ENCODE results near the gene SLF2. TPM values are rescaled to one million over a fixed set of nuclear protein-coding genes. Genes with fewer than 3 reads are reported as not detected.
"Not testable (repeated sequence)": the region's sequence is repeated elsewhere in the genome, so short reads cannot be mapped to it uniquely, and the experiment has no call there.

Gene SLF2
- total RNA-seq, 2 experiments from 2014 or later, result 33.5 to 33.9 TPM

DNA sequence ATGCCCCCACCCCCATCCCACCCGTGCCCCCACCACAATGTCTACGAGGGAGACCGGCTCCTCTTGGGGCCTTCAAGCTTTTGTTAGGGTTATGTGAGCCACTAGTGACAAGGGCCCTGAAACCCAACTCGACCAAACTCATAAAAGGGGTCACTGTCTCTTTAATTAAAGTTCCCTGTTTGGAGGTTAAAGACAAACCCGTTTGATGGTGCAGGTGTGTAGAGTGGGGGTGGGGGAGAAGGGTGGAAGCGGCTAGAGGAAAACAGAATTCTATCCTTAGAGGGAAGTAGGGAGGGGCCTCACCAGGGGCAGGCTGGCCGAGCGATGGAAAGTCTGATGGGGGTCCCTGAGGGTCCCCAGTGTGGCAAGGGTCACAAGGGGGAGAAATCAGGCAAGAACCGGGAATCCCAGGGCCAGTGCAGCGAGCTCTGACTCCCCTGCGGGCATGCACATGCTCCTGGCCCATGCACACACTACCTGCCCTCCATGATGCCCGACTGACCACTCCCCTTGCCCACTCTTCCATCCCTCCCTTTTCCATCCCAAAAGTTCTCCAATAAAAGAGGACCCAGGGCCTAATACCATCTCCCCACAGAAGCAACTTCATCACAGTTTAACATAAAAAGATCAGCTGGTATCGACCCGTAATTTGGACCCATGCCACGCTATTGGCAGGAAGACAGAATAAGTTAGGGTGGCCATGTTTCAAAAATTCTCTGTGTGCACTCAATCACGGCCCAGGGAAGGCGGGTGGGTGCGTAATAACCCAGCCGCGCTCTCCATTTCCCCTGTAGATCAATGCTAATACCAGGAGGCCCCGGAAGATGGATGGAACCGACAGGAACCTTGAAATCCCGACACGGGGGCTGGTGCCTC is 35.9 kb upstream of the SLF2 start:
- ChIA-PET CTCF (no interaction called here), POLR2A (no interaction called here)

- CTCF ChIA-PET, result interaction anchor here (1.4 kb wide), 1 partner anchor 395 kb away, joined by 4 read pairs; no protein-coding TSS in a partner anchor
- POLR2A ChIA-PET, result no interaction called here
These were observed 35.3 kb upstream of the SLF2 start for GRCh38 chr10:100877461-100877850.

- ChIA-PET POLR2A (no interaction called here), CTCF (interaction anchor here (0.6 to 1.4 kb wide), 8 partner anchors 25 to 445 kb away, joined by 3 to 5 read pairs (median 3); no protein-coding TSS in a partner anchor)
These were observed 34.4 kb upstream of the SLF2 start for GRCh38 chr10:100878291-100878910.

DNA sequence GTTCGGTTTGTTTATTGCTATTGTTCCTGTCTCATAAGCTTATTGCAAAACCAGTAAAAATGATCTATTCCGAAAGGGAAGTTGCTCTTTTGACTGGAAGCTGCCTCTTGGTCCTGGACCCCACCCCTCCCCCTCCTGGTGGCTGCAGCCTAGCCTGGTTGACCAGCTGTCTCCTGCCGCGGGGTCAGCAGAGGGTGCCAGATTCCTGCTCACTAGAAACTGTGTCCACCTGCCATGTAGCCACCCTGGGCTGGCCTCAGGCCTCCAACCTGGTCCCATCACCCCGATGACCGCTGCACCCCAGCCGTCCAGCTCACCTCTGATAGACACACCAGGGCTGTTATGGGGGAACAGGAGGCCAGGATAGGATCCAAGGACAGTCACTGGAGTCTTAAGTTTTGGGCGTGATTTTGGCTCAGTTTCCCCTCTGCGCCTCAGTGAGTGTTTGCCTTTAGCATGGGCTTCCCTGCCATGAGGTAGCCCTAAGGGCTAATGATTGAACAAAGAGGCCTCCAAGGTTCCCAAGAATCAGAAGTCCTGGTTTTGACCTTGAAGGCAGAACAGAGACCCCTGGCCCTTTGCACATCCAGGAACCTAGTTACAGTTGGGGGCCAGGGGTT is 32.9 kb upstream of the SLF2 start:
- POLR2A ChIA-PET, result no interaction called here
- CTCF ChIA-PET, result interaction anchor here (1.2 kb wide), 1 partner anchor 319 kb away, joined by 3 read pairs; no protein-coding TSS in a partner anchor

- POLR2A ChIA-PET, result no interaction called here
- CTCF ChIA-PET, result interaction anchor here (1.0 kb wide), 1 partner anchor 10 kb away, joined by 3 read pairs; no protein-coding TSS in a partner anchor
These were observed 31.1 kb upstream of the SLF2 start for GRCh38 chr10:100881556-100882213.

GRCh38 chr10:100882252-100882651 is 30.5 kb upstream of the SLF2 start:
- ChIA-PET CTCF (interaction anchor here (1.0 kb wide), 1 partner anchor 11 kb away, joined by 3 read pairs; no protein-coding TSS in a partner anchor), POLR2A (no interaction called here)

- ChIA-PET CTCF (no interaction called here), POLR2A (no interaction called here)
These were observed 30.0 kb upstream of the SLF2 start for GRCh38 chr10:100882671-100883311.

DNA sequence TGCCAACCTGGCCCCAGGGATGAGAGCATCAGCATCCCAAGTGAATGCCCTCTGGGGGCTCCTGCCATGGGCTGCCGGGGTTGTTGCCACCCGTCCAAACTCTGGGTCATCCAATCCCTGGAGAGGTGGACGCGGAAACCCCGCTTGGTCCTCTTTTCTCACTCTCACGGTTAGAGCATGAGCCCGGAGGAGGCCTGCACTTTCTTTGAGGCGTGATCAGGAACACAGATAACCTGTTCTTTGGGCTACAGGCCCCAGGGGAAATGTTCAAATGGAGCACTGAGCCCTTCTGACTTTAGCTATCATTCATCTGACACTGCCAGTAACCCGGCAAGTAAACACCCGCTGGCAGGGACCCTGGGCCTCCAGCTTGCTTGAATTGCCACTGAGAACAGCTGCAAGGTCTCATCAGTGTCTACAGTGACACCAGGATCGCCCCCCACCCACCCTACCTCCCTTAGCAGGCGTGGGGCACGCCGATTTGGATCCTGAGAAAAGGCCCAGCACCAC is 29.4 kb upstream of the SLF2 start:
- ChIA-PET CTCF (no interaction called here), POLR2A (no interaction called here)

DNA sequence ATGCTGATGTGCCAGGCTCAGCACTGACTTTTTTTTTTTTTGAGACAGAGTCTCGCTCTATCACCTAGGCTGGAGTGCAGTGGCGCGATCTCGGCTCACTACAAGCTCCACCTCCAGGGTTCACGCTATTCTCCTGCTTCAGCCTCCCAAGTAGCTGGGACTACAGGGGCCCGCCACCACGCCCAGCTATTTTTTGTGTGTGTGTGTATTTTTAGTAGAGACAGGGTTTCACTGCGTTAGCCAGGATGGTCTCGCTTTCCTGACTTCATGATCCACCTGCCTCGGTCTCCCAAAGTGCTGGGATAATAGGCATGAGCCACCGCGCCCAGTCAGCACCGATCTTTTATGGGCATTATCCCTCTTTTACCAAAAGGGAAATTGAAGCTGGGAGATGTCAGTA is 27.2 kb upstream of the SLF2 start:
- CTCF ChIA-PET, result interaction anchor here (0.7 kb wide), 1 partner anchor 212 kb away, joined by 4 read pairs; no protein-coding TSS in a partner anchor
- POLR2A ChIA-PET, result not testable (repeated sequence)

DNA sequence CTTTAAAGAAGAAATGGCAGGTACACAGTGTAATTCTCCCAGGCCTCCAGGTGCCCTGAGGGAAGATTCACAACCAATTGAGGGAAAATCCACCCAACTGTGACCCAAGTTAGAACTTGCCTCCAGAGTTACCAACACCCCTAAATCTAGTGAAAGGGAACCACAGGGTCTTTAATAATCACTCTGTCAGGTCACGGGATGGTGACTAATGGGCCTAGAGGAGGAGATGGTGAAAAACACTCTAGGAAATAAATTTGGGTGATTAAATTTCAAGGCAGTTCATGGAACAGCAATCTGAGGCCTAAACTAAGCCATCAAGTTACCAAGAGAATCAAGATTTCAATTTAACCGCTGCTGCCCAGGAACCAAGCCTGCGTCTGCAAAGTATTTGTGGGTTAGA is 26.7 kb upstream of the SLF2 start:
- ChIA-PET POLR2A (no interaction called here), CTCF (no interaction called here)

GRCh38 chr10:100886521-100886920 is 26.2 kb upstream of the SLF2 start:
- POLR2A ChIA-PET, result no interaction called here
- CTCF ChIA-PET, result no interaction called here

DNA sequence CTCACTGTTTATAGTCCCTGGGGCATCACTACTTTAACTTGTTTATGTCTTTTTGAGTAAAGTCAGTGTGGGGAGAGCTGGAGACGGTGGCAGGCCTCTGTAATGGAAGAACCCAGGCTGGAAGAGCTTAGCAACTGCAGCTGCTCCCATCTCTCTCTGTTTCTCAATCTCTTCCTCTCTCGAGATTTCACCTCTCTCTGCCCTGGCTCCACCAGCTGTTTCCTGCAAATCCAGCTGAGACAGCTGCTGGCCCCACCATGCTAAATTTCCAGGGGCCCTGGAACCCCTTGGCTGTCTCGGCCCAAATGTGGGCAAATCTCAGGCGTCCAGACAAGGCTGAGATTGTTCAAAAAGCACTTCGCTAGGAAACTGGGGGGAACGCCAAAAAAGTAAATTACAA is 25.8 kb upstream of the SLF2 start:
- CTCF ChIA-PET, result no interaction called here
- POLR2A ChIA-PET, result no interaction called here

GRCh38 chr10:100887761-100888296 is 24.9 kb upstream of the SLF2 start:
- CTCF ChIA-PET, result interaction anchor here (1.6 kb wide), 1 partner anchor 326 kb away, joined by 4 read pairs; no protein-coding TSS in a partner anchor

GRCh38 chr10:100888957-100889356 is 23.8 kb upstream of the SLF2 start:
- CTCF ChIA-PET, result interaction anchor here (1.6 kb wide), 1 partner anchor 327 kb away, joined by 4 read pairs; no protein-coding TSS in a partner anchor
- POLR2A ChIA-PET, result no interaction called here

More at GRCh38 chr10:100887761-100888296, 24.9 kb upstream of the SLF2 start:
- POLR2A ChIA-PET, result no interaction called here

DNA sequence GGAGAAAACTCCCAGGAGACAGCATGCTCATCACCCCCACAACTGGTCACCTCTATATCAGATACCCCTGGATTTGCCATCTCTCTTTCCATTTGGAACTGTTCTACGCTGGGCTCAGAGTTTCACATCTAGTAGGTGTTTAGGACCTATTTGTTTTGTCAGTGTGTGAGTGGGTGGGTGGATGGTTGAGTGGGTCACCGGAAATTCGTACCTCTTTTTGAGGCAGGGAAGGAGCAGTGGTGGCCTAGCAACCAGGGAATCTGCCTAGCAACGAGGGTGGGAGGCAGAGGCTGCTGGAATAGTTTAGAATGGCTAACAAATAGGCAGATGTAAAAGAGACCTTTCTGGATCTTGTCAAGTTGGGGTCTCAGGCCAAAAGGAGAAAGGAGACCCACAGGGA is 23.2 kb upstream of the SLF2 start:
- ChIA-PET POLR2A (no interaction called here), CTCF (interaction anchor here (1.6 kb wide), 1 partner anchor 327 kb away, joined by 4 read pairs; no protein-coding TSS in a partner anchor)

DNA sequence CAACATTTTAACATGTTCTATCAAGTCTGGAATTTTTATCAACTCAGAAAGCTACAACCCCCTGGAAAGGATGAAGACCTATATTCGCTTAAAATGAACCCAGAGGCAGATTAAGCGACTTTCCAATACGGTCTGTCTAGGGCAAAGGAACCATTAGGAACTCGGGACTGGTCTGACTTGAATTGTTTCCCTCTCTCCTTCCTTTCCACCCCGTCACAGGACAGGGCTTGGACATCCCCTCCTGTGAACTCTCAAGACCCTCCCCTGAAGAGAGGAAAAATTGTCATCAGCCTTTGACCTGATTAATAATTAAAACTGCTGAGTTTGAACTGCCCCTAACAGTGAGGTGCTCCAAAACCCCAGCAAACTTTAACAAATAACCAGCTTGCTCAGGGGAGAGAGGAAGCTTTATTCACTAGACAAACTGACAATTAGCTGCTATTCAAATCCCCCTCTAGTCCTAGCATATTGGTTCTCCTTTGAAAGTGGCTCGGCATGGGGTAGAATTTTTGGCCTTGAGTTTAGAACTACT is 22.6 kb upstream of the SLF2 start:
- ChIA-PET CTCF (no interaction called here), POLR2A (no interaction called here)

DNA sequence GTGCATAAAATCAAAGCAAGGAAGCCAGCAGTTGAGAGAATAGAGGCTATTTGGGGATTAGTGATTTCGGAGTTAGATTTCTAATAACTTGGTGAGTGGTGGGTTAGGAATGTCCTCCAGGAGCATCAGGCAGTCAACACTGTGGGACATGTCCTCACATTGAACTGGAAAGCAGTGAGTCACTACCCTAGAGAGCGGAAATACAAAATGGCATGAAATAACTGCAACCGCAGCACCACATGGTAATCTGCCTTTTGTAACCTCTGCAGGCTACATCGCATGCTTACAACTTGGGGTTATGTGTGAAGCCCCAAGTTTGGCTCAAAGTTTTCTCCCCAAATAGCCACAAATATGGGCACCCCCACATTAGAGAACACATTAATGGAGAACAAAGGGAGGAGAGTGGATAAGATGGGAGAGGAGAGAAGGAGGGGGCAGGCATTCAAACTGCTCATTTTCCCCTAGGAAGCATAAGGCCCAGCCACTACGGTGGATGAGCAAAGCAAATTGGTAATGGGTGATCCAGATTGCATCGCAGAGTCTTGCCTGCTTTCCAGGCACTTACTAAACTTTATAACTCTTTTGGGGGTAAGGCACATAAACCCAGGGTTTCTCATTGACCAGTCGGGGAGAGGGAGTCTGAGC is 22.0 kb upstream of the SLF2 start:
- ChIA-PET POLR2A (no interaction called here), CTCF (interaction anchor here (0.7 kb wide), 1 partner anchor 1016 kb away, joined by 3 read pairs; no protein-coding TSS in a partner anchor)

GRCh38 chr10:100894033-100894432 is 18.7 kb upstream of the SLF2 start:
- ChIA-PET POLR2A (no interaction called here), CTCF (no interaction called here)
